HPDE6-E6E7 (cell line): ENCODE data around the gene TSC22D1.

ENCODE experiments used
- DNase-seq: peaks from one replicate; pipeline ENCODE4 v3.0.0; 2011; ENCODE audit warnings: missing footprints; ENCODE audit errors: extremely low spot score

Gene TSC22D1

GRCh38 chr13:44453069-44453468 lies 123.1 kb downstream of the TSC22D1 start:
- no peak for DNase-seq

- no peak for DNase-seq
Measured at GRCh38 chr13:44452418-44452817, 123.7 kb downstream of the TSC22D1 start.

GRCh38 chr13:44451651-44452050 lies 124.5 kb downstream of the TSC22D1 start:
- DNase-seq: no peak

GRCh38 chr13:44451126-44451525 lies 125.0 kb downstream of the TSC22D1 start:
- DNase-seq: no peak

GRCh38 chr13:44449999-44450821 lies 125.9 kb downstream of the TSC22D1 start:
- peak; percentile 40 for DNase-seq

GRCh38 chr13:44448875-44449274 lies 127.3 kb downstream of the TSC22D1 start:
- no peak for DNase-seq

GRCh38 chr13:44448373-44448772 lies 127.8 kb downstream of the TSC22D1 start:
- DNase-seq: no peak

- no peak for DNase-seq
Measured at GRCh38 chr13:44447783-44448321, 128.3 kb downstream of the TSC22D1 start.

GRCh38 chr13:44440046-44440608 lies 136.0 kb downstream of the TSC22D1 start:
- no peak for DNase-seq

GRCh38 chr13:44439452-44440024 lies 136.6 kb downstream of the TSC22D1 start:
- DNase-seq: no peak

- no peak for DNase-seq
Measured at GRCh38 chr13:44438234-44438579, 137.9 kb downstream of the TSC22D1 start.

- no peak for DNase-seq
Measured at GRCh38 chr13:44437356-44438233, 138.5 kb downstream of the TSC22D1 start.

- peak; percentile 41 for DNase-seq
Measured at GRCh38 chr13:44436589-44437337, 139.4 kb downstream of the TSC22D1 start.

GRCh38 chr13:44435919-44436510 lies 140.1 kb downstream of the TSC22D1 start:
- DNase-seq: no peak

GRCh38 chr13:44435142-44435918 lies 140.8 kb downstream of the TSC22D1 start:
- peak; percentile 73 for DNase-seq

- DNase-seq: no peak
Measured at GRCh38 chr13:44434766-44435141, 141.4 kb downstream of the TSC22D1 start.

GRCh38 chr13:44433863-44434765 lies 142.0 kb downstream of the TSC22D1 start:
- DNase-seq: no peak

- DNase-seq: no peak
Measured at GRCh38 chr13:44432650-44433049, 143.5 kb downstream of the TSC22D1 start.

GRCh38 chr13:44431150-44431549 lies 145.0 kb downstream of the TSC22D1 start:
- DNase-seq: no peak
